ENCODE data around the gene MBD3L2B. TPM values are rescaled to one million over a fixed set of nuclear protein-coding genes. Genes with fewer than 3 reads are reported as not detected.

Gene MBD3L2B
- total RNA-seq, 1 experiment from 2014 or later, result not detected

DNA sequence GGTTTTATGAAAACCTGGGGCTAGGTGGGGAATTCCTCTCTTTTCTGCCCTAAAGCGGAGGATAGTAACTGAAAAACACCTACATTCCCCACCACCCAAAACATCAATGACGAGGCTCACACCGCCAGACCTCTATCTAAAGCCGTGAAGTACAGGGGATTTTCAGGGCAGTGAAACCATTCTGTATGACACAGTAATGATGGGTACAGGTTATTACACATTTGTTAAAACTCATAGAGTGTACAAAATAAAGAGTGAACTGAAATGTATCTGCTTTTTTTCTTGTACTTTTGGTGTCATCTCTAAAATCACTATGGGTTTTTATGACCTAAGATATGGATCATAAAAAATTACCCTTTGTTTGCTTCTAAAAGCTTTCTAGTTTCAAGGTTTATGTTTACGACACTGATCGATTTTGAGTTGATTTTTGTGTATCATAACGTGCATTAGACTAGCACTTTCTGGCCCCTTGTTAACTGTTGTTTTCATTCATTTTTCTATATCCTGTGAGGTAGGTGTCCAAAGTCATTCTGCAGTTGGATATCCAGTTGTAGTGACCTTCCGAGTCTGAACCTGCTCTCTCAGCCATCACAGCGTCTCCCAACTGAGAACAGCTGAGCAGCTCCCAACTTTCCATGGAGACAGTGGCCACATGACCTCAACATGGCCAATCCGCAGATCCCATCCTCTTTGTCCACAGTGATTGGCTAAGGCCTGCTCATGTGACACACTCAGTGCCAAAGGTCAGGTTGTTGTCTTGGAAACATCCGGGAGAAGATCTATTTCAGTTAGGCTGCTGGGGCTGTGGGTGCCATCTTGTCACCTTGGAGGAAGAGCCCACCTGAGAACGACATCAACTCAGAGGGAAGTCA is 10.3 kb downstream of the MBD3L2B start:
- no peak for DNase-seq (ENCODE audit: low read depth)

GRCh38 chr19:7007859-7008258 is 13.4 kb downstream of the MBD3L2B start:
- DNase-seq (ENCODE audit: low read depth), result no peak

DNA sequence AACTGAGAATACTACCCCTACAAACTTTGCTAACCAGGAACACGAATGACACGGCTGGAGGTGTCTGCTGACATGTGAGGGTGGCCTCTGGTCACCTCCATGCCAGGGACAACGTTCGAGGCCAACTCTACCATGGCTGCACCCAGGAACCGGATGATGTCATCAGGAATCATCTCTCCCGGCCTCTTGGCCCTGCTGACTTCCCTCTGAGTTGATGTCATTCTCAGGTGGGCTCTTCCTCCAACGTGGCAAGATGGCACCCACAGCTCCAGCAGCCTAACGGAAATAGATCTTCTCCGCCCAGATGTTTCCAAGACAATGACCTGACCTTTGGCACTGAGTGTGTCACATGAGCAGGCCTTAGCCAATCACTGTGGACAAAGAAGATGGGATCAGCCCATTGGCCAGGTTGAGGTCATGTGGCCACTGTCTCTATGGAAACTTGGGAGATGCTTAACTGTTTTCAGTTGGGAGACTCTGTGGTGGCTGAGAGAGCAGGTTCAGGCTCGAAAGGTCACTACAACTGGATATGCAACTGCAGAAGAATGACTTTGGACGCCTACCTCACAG is 15.0 kb downstream of the MBD3L2B start:
- no peak for DNase-seq (ENCODE audit: low read depth)

GRCh38 chr19:7004313-7004931 is 16.8 kb downstream of the MBD3L2B start:
- peak; percentile 47 for DNase-seq (ENCODE audit: low read depth)

DNA sequence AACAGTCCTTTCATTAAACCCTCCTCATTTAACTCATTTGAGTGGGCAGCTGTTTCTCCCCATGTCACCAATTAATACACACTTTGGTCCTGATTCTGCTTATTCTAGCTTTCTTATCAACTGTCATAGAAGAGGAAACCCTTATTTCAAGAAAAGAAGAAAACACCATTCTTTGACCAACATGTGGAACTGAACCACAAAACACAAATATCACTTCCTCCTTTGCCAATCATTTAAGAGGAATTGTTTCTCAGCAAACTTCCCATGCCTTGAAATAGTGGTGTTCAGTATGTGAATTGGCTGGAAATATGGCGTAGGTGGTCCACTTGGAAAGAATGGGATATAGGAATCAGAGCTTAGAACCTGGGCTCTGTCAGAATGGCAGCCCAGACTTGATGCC is 20.4 kb downstream of the MBD3L2B start:
- DNase-seq (ENCODE audit: low read depth), result no peak

- DNase-seq (ENCODE audit: low read depth), result no peak
Measured at GRCh38 chr19:7000333-7000732, 20.9 kb downstream of the MBD3L2B start.

GRCh38 chr19:6999933-7000332 is 21.3 kb downstream of the MBD3L2B start:
- no peak for DNase-seq (ENCODE audit: low read depth)

- DNase-seq (ENCODE audit: low read depth), result peak; percentile 70
Measured at GRCh38 chr19:6997679-6998445, 23.4 kb downstream of the MBD3L2B start.

DNA sequence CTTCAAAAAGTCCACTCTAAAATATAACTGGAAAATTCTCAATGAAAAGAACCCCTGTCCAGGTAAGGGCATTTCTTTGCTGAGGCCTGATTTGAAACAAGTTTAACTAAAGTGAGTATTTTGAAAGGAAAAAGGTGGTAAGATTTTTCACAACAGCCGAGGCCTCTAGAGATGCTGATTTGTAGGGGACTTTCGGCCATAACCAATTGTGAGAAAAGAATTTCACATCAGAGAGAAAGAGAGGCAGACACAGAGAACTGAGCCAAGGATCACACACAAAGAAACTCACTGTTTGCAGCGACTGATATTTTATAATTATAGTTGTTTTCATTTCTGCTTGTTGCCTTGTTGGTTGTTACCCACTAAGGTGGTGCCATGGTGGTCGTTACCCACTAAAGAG is 24.4 kb downstream of the MBD3L2B start:
- no peak for DNase-seq (ENCODE audit: low read depth)

DNA sequence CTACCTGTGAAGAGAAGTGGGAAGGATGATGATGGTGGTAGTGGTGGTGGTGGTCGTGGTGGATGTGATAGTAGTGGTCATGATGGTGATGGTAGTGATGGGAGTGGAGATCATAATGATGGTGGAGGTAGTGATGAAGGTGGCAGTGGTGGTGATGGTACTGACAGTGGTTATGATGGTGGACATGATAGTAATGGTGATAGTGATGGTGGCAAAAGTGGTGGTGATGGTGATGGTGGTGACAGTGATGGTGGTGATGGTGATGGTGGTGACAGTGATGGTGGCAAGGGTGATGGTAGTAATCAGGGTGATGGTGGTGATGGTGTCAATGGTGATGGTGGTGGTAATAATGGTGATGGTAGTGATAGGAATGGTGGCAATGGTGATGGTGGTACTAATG is 26.2 kb downstream of the MBD3L2B start:
- DNase-seq (ENCODE audit: low read depth), result no peak

DNA sequence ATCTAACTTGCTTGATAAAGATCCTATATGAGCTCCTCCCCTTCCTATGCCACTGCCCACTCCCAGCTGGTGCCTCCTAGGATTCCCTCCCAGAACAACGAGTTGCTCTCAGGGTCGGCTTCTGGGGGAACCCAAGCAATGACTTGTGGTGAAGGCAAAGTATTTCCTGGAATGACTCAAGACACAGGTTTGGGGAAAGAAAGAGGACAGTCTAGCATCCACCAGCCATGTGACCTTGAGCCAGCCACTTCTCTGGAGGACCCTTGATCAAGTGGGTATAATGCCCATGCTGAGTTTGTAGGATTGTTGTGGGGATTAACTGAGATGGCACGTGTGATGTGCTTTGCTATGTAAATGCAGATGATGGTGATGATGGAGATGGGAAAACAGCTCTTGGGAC is 33.0 kb downstream of the MBD3L2B start:
- no peak for DNase-seq (ENCODE audit: low read depth)

DNA sequence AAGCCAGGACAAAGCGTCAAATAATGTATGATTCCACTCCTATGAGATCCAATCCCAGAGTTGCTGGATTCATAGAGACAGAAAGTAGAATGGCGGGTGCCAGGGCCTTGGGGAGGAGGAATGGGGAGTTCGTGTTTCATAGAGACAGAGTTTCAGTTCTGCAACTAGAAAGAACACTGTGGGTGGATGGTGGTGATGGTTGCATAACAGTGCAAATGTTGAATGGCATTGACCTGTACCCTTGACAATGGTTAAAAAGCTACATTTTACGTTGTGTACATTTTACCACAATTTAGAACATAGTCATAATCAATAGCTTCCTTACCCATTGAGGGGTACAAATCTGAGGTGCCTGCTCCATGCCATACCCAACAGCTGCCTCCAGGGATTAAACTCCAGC is 33.4 kb downstream of the MBD3L2B start:
- DNase-seq (ENCODE audit: low read depth), result no peak

GRCh38 chr19:6983448-6983847 is 37.8 kb downstream of the MBD3L2B start:
- DNase-seq (ENCODE audit: low read depth), result no peak

DNA sequence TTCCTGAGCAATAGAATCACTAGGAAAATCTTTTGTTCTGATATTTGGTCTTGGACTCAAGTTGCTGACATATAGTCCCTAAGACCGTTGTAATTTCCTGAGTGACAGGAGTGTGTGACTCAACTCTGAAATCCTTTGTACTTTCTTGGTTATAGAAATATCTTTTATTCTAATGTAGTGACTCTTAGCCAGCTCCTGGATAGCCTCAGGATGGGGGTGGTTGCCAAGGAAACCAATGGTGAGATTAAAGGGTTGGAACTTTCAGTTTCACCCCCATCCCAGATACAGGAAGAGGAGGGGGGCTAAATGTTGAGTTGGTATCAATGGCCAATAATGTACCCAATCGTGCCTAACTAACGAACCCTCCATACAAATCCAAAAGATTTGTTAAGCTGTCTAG is 41.8 kb downstream of the MBD3L2B start:
- DNase-seq (ENCODE audit: low read depth), result no peak

- DNase-seq (ENCODE audit: low read depth), result no peak
Measured at GRCh38 chr19:6976197-6976596, 45.0 kb downstream of the MBD3L2B start.

- peak; percentile 70 for DNase-seq (ENCODE audit: low read depth)
Measured at GRCh38 chr19:6971366-6971765, 49.9 kb downstream of the MBD3L2B start.

DNA sequence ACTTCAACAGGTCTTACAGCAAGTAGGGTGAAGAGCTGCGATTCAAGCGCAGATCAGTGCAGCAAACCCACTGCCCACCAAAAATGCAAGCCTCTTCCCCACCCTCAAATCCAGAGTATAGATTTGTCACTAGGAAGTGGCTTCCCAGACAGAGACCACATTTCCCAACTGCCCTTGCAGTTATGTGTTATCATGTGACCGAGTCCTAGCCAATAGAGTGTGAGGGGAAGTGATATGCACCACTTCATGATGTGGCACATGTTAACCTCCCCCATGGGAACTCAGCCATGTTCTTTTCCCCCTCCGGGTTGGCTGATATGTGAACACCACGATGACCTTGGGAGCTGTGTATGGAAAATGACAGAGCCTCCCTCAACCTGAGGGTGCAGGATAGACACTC is 50.8 kb downstream of the MBD3L2B start:
- DNase-seq (ENCODE audit: low read depth), result peak; percentile 52

- no peak for DNase-seq (ENCODE audit: low read depth)
Measured at GRCh38 chr19:6970021-6970420, 51.2 kb downstream of the MBD3L2B start.

DNA sequence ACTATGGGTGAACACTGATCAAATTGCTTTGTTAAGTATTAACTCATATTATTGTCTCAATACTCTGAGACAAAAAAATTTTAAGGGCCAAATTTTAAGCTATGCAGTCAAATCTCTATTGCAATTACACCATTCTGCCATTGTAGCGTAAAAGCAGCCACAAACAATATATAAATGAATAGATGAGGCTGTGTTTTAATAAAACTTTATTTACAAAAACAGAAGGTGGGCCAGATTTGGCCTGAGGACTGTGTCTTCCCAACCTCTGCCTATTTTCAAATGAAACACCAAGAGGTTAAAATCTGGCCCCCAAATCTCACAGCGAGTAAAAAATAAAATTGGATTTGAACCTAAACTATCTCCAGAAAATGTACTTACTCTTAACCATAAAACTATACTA is 51.7 kb downstream of the MBD3L2B start:
- no peak for DNase-seq (ENCODE audit: low read depth)
